K562 (cell line): ENCODE results near the gene MVD. TPM values are rescaled to one million over a fixed set of nuclear protein-coding genes. Genes with fewer than 3 reads are reported as not detected.

Experiments
- CREB1 ChIP-seq, 2 experiments: sonication (generic) in 1 of 2; formaldehyde crosslinking in 1 of 2; IDR thresholded peaks; 2 replicates each; pipeline versions ENCODE4 v1.6.1 to v1.8.0; 2012 to 2022; ENCODE audit warnings: inconsistent platforms in 1 of 2, mild to moderate bottlenecking in 1 of 2, missing genetic modification reagents in 1 of 2, moderate library complexity in 1 of 2
- CREM ChIP-seq: IDR thresholded peaks from 2 replicates; pipeline ENCODE4 v1.6.1; 2014; ENCODE audit warnings: antibody characterized with exemption, low read depth
- EGR1 ChIP-seq: fragments of 450-650 bp; conservative IDR thresholded peaks from 2 replicates; pipeline ENCODE4 v1.6.1; 2017; ENCODE audit warnings: mild to moderate bottlenecking
- HDAC1 ChIP-seq, 2 experiments: fragments of 450-650 bp; IDR thresholded peaks; 2 replicates each; pipeline ENCODE4 v1.6.1; 2016 to 2017; ENCODE audit warnings: inconsistent platforms in 1 of 2, mild to moderate bottlenecking in 1 of 2, moderate library complexity in 1 of 2
- MCM3 ChIP-seq: fragments of 450-650 bp; IDR thresholded peaks from 2 replicates; pipeline ENCODE4 v1.6.1; 2016
- polyA plus RNA-seq, 8 experiments: library from polyadenylated mRNA; depleted of rRNA in 4 of 8; stranded (reverse) in 5 of 8; unstranded in 3 of 8; fragments of >200 nt; fragmentation: Nextera tagmentation in 2 of 8; fragmentation: Illumina TruSeq in 1 of 8; extraction: Ambion mirVana in 2 of 8; extraction: Trizol in 1 of 8; gene quantifications; 2 replicates each; pipeline versions ENCODE4 v1.2.1 to v1.2.3, GENCODE V29; 2011 to 2014; ENCODE audit warnings: inconsistent platforms in 1 of 8, missing spikeins in 1 of 8
- total RNA-seq, 7 experiments: library from RNA; depleted of rRNA in 6 of 7; stranded (reverse); fragments of >200 nt in 6 of 7; fragmentation: Illumina TruSeq in 2 of 7; extraction: Trizol in 2 of 7; gene quantifications; 2 replicates each; pipeline versions ENCODE4 v1.2.1 to v1.2.3, GENCODE V29; 2011 to 2021; ENCODE audit warnings: low replicate concordance in 1 of 7
- TF ChIP-seq, protein P1 (sequence below): fragments of 250-450 bp; sonication (Bioruptor Pico); IDR thresholded peaks from 2 replicates; pipeline ENCODE4 v1.4.0; 2020
- TF ChIP-seq, protein P2 (sequence below), 2 experiments: fragments of 450-650 bp; formaldehyde crosslinking in 1 of 2; IDR thresholded peaks; 2 replicates each; pipeline versions ENCODE4 v1.4.0 to v1.6.1; 2014 to 2020; ENCODE audit warnings: mild to moderate bottlenecking in 2 of 2, borderline replicate concordance in 1 of 2, low read depth in 1 of 2
- TF ChIP-seq, protein P3 (sequence below): fragments of 250-450 bp; sonication (Bioruptor Pico); IDR thresholded peaks from 2 replicates; pipeline ENCODE4 v1.8.0; 2022; ENCODE audit warnings: moderate library complexity, mild to moderate bottlenecking, inconsistent platforms
- TF ChIP-seq, protein P4 (sequence below): fragments of 200-800 bp; sonication (Bioruptor generic); IDR thresholded peaks from 2 replicates; pipeline ENCODE4 v1.6.1; 2017; ENCODE audit warnings: missing genetic modification characterization, missing compliant biosample characterization

Gene MVD
- total and polyA plus RNA-seq, 9 of the 15 experiments (the other 6 are each of a cell fraction or from before 2014, with no cell fraction given) = 12.2 to 141 (median 45.3) TPM

DNA sequence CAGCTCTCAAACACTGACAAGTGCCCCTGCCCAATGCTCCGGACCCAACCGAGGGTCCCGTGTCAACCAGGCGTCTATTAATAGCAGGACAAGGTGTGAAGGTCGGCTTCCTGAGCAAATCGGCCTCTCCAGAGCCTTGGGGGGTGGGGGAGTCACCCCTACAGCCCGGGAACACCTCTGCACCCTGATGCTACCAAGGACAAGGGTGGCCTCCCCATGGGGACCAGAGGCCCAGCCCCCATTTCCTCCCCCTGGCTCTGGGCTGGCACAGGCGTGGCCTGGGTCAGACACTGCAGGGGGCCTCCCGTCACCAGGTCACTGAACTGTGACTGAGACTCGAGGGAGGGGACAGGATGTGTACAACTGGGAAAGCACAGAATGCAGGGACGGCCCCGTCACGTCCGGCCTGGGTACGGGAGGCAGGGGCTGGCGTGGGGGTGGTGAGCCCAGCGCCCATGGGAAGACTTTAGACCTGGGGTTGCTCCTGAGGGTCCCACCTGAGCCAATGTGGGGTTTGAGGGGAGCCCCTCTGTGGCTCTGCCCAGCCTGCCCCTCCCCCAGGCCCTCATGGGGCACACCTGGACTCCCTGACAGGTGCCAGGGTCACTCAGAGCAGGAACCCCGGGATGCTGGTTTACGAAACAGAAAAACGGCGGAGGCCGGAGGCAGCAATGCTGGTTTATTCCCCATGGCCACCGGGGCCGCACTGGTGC lies 11.5 kb downstream of the MVD start (continued):
- TF ChIP-seq CREB1 (IDR thresholded peaks at IDR 0.05) (peak; percentile 85), CREB1 (CRISPR knock-in tag; IDR thresholded peaks at IDR 0.05) (peak; percentile 73), CREM (peak; percentile 94), HDAC1 (IDR thresholded peaks at IDR 0.05) (peak in 1 of 2 experiments; percentile 16; a peak in 2 of 4 replicates), MCM3 (no peak), EGR1 (peak; percentile 43; the same call in 1 of the 2 replicates)
- TF ChIP-seq, protein P1, sequence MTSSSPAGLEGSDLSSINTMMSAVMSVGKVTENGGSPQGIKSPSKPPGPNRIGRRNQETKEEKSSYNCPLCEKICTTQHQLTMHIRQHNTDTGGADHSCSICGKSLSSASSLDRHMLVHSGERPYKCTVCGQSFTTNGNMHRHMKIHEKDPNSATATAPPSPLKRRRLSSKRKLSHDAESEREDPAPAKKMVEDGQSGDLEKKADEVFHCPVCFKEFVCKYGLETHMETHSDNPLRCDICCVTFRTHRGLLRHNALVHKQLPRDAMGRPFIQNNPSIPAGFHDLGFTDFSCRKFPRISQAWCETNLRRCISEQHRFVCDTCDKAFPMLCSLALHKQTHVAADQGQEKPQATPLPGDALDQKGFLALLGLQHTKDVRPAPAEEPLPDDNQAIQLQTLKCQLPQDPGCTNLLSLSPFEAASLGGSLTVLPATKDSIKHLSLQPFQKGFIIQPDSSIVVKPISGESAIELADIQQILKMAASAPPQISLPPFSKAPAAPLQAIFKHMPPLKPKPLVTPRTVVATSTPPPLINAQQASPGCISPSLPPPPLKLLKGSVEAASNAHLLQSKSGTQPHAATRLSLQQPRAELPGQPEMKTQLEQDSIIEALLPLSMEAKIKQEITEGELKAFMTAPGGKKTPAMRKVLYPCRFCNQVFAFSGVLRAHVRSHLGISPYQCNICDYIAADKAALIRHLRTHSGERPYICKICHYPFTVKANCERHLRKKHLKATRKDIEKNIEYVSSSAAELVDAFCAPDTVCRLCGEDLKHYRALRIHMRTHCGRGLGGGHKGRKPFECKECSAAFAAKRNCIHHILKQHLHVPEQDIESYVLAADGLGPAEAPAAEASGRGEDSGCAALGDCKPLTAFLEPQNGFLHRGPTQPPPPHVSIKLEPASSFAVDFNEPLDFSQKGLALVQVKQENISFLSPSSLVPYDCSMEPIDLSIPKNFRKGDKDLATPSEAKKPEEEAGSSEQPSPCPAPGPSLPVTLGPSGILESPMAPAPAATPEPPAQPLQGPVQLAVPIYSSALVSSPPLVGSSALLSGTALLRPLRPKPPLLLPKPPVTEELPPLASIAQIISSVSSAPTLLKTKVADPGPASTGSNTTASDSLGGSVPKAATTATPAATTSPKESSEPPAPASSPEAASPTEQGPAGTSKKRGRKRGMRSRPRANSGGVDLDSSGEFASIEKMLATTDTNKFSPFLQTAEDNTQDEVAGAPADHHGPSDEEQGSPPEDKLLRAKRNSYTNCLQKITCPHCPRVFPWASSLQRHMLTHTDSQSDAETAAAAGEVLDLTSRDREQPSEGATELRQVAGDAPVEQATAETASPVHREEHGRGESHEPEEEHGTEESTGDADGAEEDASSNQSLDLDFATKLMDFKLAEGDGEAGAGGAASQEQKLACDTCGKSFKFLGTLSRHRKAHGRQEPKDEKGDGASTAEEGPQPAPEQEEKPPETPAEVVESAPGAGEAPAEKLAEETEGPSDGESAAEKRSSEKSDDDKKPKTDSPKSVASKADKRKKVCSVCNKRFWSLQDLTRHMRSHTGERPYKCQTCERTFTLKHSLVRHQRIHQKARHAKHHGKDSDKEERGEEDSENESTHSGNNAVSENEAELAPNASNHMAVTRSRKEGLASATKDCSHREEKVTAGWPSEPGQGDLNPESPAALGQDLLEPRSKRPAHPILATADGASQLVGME = 0 out of 2 replicates have a peak, but pooled peaks have one; percentile 10
- TF ChIP-seq, protein P2, sequence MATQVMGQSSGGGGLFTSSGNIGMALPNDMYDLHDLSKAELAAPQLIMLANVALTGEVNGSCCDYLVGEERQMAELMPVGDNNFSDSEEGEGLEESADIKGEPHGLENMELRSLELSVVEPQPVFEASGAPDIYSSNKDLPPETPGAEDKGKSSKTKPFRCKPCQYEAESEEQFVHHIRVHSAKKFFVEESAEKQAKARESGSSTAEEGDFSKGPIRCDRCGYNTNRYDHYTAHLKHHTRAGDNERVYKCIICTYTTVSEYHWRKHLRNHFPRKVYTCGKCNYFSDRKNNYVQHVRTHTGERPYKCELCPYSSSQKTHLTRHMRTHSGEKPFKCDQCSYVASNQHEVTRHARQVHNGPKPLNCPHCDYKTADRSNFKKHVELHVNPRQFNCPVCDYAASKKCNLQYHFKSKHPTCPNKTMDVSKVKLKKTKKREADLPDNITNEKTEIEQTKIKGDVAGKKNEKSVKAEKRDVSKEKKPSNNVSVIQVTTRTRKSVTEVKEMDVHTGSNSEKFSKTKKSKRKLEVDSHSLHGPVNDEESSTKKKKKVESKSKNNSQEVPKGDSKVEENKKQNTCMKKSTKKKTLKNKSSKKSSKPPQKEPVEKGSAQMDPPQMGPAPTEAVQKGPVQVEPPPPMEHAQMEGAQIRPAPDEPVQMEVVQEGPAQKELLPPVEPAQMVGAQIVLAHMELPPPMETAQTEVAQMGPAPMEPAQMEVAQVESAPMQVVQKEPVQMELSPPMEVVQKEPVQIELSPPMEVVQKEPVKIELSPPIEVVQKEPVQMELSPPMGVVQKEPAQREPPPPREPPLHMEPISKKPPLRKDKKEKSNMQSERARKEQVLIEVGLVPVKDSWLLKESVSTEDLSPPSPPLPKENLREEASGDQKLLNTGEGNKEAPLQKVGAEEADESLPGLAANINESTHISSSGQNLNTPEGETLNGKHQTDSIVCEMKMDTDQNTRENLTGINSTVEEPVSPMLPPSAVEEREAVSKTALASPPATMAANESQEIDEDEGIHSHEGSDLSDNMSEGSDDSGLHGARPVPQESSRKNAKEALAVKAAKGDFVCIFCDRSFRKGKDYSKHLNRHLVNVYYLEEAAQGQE (IDR thresholded peaks at IDR 0.05; ENCODE audit: borderline replicate concordance) = no peak
- TF ChIP-seq, protein P2 (CRISPR knock-in tag; IDR thresholded peaks at IDR 0.05; ENCODE audit: low read depth) = peak; percentile 51; the same call in 1 of the 2 replicates
- TF ChIP-seq, protein P3, sequence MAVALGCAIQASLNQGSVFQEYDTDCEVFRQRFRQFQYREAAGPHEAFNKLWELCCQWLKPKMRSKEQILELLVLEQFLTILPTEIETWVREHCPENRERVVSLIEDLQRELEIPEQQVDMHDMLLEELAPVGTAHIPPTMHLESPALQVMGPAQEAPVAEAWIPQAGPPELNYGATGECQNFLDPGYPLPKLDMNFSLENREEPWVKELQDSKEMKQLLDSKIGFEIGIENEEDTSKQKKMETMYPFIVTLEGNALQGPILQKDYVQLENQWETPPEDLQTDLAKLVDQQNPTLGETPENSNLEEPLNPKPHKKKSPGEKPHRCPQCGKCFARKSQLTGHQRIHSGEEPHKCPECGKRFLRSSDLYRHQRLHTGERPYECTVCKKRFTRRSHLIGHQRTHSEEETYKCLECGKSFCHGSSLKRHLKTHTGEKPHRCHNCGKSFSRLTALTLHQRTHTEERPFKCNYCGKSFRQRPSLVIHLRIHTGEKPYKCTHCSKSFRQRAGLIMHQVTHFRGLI = no peak
- TF ChIP-seq, protein P4, sequence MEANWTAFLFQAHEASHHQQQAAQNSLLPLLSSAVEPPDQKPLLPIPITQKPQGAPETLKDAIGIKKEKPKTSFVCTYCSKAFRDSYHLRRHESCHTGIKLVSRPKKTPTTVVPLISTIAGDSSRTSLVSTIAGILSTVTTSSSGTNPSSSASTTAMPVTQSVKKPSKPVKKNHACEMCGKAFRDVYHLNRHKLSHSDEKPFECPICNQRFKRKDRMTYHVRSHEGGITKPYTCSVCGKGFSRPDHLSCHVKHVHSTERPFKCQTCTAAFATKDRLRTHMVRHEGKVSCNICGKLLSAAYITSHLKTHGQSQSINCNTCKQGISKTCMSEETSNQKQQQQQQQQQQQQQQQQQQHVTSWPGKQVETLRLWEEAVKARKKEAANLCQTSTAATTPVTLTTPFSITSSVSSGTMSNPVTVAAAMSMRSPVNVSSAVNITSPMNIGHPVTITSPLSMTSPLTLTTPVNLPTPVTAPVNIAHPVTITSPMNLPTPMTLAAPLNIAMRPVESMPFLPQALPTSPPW = peak; percentile 86
